Superior temporal gyrus (tissue), 1 donor: Measurements from ENCODE around the gene AFG3L2.
"Not testable (repeated sequence)": the region's sequence is repeated elsewhere in the genome, so short reads cannot be mapped to it uniquely, and the experiment has no call there.

Experiments used
- DNase-seq: peaks from one replicate; pipeline ENCODE4 v3.0.0-alpha.2; 2016; ENCODE audit errors: extremely low spot score

The AFG3L2 gene

DNA sequence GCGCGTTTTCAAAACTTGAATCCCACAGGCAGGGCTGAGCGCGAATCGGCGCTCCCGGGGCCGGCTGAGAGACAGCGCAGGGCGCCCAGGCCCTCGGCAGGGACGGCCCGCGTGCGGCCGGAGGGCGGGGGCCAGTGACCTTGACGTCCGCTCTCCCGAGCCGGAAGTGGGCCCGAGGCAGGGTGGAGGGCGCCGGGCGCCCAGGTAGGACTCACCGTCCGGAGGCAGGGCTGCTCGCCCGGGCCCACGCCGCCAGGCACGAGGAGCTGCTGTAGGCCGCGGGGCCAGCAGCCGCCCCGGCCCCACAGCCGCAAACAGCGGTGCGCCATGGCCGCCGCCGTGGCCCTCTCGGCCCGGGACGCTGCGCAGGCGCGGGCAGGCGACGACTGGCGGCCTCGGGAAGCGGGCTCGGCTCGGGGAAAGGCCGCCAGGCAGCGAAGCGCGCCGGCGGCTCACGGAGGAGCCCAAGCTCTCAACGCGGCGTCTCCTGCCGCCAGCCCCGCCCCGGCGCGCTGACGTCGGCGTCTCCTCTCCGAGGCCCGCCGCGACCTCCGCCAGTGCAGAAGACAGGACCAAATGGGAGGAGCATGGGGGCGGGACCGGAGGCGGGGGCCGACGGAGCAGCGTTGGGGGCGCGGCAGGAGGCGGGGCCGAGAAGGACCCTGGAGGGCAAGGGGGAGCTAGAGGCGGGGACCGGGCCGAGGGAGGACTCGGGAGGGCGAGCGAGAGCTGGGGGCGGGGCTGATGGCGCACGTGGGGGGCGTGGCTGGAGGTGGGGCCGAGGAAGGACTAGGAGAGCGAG lies at the start of gene AFG3L2:
AFG3L2 (minus strand) TSS at position 474 of the 802 bp plus-strand sequence; CDS start at position 329, 145 bp downstream.
- peak; percentile 94 for DNase-seq

DNA sequence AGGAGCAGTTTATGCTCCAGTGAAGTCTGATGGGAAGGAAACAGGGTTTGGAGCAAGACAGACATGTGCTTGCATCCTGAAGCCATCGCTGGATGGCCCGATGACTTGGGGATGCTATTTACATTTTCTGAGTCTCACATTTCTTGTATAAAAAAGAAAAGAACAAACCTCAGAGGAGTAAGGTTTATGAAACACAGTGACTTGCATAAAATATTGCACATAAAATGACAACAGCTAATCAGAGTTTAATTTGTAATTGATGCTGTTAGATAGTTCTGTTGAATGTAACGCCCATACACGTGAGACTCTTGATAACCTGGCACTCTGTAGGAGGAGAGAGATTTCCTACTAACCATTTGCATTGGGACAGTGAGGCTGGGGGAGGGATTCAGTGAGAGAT lies 47.2 kb upstream of the AFG3L2 start:
- DNase-seq: no peak

DNA sequence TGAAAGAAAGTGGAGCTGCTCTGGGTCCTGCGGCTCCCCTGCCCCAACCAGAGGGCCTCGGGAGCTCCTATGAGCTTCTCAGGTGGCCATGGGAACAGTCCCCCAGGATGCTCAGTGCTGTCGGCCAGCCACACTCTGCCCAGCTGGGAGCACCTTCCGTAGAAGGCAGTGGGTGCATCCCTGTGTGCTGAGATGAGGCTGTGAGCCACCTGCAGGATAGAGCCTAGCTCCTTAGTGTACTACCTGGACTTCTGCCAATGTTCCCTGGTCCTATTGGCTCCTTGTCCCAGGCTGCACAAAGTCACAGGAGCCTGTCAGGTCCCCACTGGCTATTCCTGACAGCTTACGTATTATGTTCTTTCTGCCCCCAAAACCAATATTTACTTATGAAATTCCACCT lies 46.8 kb upstream of the AFG3L2 start:
- DNase-seq: no peak

DNA sequence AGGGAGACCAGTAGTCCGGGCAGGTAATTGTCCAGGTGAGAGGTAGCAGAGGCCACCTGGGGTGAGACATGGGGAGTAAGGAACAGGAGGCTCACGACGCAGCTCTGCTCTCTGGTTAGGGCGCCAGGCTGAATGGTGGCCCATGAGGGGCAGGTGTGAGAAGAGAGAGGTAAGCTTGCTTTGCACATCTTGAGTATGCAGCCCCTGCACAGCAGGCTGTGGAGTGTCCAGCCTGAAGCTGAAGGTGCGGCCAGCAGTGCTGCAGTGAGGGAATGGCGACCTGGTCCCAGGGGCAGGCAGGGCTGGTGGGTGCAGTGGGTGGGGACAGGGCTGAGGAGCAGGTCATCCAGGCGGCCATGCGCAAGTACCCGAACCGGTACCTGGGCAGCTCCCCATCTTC lies 46.4 kb upstream of the AFG3L2 start:
- DNase-seq: no peak

DNA sequence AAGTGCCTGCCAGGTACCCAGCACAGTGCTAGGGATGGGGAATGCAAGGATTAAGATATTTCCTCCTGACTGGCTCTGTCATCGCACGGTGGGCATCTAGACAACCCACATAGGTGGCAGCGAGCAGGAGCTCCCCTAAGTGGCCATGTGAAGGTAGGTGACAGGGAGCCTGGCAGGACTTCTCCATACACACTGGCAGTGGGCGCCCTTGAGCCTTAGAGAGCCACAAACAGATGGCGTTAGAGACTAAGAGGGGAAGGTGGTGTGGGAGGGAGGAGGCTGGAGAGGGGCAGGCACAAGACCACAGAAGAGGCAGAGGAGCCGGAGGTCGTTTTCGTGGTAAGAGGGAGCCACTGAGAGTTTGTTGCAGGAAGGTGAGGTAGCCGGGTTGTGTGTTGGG lies 45.9 kb upstream of the AFG3L2 start:
- no peak for DNase-seq

DNA sequence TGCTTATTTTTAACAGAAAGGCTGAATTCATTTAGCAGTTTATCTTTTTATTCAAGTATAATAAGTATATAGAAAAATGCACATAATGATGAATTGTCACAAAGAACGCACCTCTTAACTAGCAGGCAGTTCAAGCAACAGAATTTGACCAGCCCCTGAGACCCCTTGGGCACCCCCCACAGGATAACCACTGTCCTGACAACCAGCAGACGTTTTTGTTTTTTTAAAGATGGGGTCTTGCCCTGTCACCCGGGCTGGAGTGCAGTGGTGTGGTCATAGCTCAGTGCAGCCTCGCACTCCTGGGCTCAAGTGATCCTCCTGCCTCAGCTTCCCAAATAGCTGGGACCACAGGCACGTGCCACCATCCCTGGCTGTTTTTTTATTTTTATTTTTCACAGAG lies 44.7 kb upstream of the AFG3L2 start:
- DNase-seq: no peak

DNA sequence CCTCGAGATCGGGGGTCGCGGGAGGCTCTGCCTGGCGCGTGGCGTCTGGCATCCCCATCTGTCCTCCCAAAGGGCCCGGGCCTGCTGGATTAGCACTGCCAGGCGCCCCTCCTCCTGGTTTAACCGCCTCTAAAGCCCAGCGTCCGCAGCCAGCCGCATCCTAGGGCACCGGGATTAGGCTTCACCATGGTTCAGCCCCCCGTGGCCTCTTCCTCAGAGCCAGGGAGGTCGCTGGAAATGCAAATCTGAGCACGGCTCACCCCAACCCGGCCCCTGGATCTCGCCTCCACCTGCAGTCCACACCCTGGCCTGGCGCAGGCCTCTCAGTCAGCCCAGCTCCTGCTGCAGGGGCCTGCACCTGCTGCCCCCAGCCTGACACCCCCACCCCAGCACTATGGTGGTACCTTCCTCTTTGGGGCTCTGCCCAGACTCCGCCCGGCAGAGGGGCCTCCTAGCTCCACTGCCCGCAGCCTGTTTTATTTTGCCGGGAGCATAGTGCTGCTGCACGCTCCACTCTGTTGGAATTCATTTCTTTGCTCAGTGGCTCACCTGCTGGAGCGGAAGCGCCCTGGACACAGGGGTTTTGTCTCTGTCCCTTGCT lies 43.9 kb upstream of the AFG3L2 start:
- peak; percentile 35 for DNase-seq

DNA sequence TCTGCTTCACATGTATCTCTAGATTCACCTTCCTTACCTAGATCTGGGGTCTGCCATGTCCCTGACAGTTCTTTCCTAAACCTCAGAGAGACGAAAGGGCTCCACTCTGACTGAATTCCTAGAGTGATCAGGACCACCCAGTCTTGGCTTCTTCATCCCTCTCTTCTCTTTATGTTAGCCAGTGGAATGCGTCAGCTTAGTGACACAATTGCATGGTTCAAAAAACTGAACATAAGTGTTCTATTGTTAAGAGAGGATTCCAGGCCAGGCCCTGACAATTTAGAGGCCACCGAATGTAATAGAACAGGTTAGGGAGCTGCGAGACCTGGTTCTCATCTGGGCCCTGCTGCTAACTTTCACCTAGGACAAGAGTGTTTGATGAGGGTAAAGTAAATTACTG lies 40.7 kb upstream of the AFG3L2 start:
- peak; percentile 33 for DNase-seq

DNA sequence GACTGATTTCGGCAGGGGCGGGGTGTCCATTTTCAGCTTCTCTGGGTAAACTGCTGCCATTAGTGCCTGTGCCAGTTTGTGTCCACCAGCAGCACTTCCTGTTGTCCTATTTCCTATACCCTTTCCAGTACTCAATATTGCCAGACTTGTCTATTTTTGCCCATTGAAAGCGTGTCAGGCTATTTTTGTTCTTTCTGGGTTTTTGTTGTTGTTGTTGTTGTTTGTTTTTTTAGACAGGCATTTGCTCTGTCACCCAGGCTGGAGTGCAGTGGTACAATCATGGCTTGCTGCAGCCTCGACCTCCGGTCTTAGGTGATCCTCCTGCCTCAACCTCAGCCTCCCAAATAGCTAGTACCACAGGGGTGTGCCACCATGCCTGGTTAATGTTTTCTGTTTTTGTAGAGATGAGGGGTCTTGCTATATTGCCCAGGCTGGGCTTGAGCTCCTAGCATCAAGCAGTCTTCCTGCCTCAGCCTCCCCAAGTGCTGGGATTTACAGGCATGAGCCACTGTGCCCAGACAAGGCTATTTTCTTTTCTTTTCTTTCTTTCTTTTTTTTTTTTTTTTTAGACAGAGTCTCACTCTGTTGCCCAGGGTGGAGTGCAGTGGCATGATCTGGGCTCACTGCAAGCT lies 39.2 kb upstream of the AFG3L2 start:
- DNase-seq: no peak

DNA sequence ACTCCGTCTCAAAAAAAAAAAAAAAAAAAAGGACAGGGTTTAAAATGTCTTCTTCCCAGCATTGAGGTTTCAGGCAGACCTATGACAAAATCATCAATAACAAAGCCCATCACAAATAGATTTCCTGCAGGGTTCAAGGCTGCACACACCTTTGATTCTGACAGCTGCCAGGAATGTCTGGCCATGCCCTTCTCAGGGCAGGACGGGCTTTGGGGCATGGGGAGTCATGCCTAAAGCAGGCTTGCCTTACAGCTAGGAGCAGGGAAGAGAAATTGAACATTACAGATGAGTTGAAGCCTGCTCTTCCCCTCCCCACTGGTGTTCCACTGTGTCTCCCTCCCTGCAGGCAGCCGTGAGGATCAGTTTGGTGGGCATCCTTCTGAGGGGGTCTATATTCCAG lies 34.4 kb upstream of the AFG3L2 start:
- no peak for DNase-seq

DNA sequence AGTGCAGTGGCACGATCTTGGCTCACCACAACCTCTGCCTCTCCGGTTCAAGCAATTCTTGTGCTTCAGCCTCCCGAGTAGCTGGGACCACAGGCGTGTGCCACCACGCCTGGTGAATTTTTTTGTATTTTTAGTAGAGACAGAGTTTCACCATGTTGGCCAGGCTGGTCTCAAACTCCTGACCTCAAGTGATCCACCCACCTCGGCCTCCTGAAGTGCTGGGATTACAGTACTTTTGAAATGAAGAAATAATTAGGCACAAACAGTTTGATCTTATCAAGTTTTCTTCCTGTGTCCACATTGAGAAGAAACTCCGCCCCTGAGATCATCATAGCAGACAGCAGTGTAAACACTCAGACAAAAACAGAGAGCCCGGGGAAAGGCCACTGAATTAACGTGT lies 33.7 kb upstream of the AFG3L2 start:
- DNase-seq: not testable (repeated sequence)

DNA sequence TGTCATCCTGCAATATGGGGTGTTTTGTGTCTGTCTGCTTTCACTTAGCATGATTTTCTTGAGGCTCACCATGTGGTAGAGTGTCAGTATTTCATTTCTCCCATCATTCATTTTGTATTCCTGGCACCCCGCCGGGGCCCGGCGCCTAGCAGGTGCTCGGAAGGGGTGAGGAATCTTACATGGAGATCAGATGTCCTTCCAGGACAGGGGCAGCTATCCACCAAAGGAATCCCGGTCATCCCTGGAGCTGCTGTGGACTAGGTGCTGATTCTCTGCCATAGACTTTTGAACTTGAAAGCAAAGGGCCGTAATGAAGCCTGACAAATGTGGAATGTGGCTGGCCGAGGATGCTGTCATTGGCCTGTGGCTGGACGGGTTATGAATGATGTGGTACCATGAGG lies 33.1 kb upstream of the AFG3L2 start:
- no peak for DNase-seq

DNA sequence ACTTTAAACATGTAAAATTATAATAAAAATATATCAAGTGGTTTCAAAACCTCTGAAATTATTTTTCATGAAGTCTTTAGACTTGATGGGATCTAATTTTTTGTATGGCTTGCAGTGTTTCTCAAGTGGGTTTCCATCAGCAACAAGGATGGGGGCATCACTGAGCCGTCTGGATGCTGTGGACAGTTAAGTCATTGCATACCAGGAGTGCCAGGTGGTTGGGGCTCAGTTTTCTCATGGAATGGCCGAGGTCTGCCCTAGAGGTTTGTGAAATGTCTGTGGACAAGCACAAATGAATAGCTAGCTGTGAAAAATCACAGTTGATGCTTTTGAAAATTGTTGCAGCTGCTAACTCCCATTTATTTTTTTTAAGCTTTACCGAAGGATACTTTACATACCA lies 32.4 kb upstream of the AFG3L2 start:
- DNase-seq: peak; percentile 31

DNA sequence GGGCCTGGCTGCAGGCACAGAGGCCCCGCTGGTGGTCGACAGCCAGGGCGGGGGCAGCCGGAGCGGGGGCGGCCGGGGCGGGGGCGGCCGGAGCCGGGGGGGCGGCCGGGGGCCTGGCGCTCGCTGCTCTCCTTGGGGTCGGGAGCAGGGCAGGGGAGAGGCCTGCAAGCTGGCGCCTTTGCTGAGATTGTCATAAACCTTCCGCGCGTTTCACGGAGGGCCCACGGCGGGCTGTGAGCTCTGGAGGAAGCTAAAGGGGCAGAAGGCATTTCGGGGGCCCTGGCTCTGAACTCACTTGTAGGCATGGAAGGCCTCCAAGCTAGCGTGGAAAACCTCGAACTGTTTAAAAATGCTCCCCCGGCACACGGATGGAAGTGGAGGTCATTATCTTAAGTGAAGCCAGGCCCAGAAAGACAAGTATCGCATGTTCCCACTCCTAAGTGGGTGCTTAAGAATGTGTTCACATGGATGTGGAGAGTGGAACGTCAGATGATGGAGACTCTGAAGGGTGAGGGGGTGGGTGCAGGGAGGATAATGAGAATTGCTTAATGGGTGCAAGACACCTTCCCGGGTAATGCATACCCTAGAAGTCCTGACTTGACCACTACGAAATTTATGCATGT lies 31.3 kb upstream of the AFG3L2 start:
- peak; percentile 64 for DNase-seq

DNA sequence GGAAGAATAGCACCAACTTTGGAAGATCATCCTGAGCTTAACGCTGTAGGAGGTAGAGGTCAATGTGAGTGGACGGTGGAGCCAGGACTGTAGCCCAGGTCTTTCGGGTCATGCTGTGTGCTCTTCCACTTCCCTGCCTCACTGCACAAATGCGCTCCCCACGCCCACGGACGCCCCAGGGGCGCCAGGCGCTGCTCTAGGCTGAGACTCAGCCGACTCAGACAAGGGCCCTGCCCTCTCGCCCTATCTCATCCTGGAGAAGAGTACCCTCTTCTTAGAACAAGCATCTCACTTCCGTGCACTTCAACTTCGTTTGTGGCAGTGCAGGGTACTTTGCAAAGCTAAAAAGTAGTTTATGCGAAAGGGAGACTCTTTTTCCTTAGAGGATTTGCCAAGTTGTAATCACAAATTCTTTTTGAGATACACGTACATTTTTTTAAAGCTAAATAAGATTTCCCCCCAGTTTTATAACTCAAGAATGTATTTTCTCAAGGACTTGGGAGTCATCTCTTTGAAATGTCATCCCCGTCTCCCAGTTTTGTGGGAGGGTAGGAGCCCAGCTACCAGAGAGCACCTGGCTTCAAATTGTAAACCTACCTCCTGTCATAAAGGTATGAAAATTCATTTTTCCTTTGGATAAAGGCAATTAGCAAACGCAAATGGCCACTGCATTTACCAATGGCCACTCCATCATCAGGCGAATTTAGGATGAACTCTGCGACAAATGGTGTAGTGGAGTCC lies 29.5 kb upstream of the AFG3L2 start:
- DNase-seq: no peak

DNA sequence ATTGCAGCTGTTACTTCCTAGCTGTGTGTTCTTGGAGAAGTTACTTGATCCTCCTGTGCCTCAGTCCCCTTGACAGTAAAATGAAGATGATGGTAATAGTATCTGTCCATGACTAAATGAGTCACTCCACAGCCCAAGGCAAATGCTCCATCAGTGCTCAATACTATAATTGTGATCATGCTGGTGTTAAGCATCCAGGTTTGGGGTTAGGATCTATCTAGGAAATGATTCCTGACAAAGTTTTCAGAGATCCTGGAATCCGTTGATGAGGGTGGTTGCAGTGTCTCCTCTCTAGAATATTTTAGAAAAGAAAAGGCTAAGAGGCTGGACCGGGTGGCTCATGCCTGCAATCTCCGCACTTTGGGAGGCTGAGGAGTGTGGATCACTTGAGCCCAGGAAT lies 28.0 kb upstream of the AFG3L2 start:
- no peak for DNase-seq

DNA sequence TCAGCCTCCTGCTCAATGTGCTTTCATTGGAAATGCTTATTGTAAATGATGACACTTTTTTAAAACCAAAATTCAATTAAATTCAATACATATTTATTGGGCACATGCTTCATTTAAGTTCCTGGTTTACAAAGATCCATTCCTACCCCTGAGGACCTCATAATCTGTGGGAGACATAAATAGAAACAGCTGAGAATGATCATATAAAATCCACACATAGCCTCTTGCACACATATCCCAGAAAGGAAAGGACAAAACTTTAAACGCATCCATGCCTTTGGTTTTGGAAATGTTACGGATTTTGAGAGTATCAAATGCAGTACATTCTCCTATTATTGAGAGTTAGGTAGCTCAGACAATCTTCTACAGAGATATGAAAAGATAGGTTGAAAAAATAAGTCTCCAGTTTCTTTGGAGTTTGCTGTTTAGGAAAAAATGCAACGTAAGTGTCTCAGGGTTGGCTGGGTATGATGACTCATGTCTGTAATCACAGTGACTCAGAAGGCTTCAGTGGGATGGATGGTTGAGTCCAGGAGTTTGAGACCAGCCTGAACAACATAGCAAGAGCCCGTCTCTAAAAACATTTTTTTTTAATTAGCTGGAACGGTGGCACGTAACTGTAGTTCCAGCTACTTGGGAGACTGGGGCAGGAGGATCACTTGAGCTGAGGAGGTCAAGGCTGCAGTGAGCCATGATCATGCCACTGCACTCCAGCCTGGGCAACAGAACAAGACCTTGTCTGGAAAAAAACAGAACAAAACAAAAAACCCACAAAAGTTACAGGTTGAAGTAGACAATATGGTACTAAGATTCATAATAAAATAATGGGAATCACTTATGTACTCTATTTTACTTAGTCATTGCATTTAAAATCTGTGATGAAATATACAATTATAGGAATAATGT lies 26.8 kb upstream of the AFG3L2 start:
- no peak for DNase-seq

DNA sequence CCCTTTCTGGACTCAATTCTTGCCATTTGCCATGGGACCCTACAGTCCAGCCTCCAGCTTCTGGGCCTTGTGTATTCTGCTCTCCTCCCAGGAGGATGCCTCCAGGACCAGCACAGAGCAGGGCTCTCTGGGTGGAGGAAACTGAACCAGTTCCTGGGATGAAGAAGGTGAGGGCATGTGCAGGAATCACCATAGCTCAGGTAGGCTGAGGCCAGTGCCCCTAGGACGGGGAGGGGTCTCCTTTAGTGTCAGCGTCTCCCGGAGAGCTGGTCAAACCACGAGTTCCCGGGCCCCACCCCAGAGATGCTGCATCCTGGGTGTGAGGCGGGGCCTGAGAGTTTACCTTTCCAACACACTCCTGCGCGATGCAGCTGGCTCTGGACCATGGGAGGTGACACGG lies 24.9 kb upstream of the AFG3L2 start:
- DNase-seq: no peak

DNA sequence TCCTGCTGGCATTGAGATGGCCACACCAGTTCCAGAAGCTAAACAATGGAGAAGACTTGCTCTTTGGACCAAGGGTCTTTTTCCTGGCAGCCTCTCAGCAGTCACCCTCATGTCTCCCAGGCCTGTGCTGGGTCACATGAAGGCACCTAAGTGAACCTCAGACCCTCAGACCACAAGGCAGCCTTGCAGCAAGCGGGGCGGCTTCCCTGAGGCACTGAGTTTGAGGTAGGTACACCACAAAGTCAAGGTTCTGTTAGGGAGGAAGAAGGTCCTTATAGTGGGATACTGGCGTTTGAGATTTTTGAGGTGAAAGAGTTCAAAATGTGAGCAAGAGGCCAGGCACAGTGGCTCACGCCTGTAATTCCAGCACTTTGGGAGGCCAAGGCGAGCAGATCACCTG lies 22.2 kb upstream of the AFG3L2 start:
- no peak for DNase-seq

DNA sequence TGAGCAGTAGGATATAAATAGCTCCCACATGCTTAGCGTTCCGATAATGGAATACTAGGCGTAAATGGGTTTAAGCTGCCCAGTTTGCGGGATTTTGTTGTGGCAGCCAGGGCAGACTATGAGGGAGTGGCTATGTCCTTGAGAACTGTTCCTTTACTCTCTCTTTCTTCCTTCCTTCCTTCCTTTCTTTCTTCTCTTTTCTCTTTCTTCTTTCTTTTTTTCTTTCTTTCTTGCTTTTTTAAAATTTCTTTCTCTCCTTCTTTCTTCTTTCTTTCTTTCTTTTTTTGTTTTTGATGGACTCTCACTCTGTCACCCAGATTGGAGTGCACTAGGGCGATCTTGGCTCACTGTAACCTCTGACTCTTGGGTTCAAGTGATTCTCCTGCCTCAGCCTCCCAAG lies 21.6 kb upstream of the AFG3L2 start:
- no peak for DNase-seq

DNA sequence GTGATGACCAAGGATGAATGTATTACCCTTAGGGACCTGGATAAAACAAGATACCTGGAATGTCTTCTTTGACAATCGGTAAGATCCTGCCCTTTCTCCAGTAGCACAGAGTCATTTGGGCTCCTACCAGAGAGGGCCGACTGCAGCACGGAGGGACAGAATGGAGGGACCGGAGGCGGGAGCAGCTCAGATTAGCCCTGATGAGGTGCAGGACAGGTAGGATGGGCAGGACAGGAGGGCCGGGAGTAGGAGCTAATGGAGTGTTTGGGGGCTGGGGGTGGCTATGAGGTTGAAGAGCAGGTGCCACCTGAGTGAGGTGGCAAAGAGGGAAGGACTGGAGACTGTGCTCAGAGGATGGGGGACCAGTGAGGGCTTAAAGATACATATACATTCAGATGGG lies 20.8 kb upstream of the AFG3L2 start:
- no peak for DNase-seq
